Measurements from ENCODE around the gene PDHX.

Gene PDHX

DNA sequence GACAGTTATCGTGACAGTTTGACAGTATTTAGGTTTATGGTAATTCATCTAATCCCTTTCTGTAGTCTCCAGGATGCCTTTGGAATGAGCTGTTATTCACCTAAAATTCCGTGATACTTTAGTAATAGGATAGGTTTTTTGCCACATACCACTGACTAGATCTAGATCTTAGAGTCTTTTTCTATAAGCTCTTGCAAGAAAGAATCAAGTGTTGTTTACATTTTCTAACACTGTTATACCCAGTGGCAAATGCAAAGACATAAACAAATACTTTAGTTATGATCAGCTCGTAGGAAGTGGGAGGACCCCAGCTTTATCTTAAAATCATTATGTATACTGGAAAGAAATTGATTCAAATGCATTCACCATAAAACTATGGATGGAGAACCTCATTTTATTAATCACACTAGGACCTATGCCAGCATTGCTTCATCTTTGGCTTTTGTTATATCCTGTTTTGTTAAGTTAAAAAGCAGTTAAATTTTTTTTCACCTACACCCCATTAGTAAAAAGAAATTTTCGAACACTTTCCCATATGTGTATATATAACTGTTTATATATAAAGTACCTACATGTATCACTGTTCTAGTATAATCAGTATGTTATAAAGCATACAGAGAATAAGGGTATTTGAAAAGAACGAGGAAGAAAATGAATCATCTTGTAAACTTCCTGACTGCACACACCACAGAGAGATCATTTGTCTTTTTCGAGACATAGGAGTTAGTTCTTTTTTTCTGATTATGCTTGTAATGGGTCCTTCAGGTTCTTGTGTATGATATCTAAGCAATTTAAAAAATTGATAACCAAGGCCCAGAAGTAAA, 60.9 kb downstream of the PDHX start:
- DNase-seq (ENCODE audit: low spot score) (no peak), ATAC-seq (ENCODE audit: low read depth) (peak; percentile 91)
- Histone ChIP-seq H3K4me3 (ENCODE audit: severe bottlenecking) (no peak overlapping the region), H3K9me3 (ENCODE audit: severe bottlenecking) (no peaks in the 10 kb centered on the region), H3K27ac (ENCODE audit: poor library complexity, severe bottlenecking) (peak overlapping the region; percentile 99), H3K36me3 (ENCODE audit: low read depth) (peaks cover 39% of the 10 kb centered on the region), H3K4me1 (ENCODE audit: insufficient read depth, poor library complexity, severe bottlenecking) (peaks cover 48% of the 10 kb centered on the region), H3K27me3 (ENCODE audit: insufficient read depth, poor library complexity, severe bottlenecking) (no peaks in the 10 kb centered on the region)
- TF ChIP-seq, protein P1, sequence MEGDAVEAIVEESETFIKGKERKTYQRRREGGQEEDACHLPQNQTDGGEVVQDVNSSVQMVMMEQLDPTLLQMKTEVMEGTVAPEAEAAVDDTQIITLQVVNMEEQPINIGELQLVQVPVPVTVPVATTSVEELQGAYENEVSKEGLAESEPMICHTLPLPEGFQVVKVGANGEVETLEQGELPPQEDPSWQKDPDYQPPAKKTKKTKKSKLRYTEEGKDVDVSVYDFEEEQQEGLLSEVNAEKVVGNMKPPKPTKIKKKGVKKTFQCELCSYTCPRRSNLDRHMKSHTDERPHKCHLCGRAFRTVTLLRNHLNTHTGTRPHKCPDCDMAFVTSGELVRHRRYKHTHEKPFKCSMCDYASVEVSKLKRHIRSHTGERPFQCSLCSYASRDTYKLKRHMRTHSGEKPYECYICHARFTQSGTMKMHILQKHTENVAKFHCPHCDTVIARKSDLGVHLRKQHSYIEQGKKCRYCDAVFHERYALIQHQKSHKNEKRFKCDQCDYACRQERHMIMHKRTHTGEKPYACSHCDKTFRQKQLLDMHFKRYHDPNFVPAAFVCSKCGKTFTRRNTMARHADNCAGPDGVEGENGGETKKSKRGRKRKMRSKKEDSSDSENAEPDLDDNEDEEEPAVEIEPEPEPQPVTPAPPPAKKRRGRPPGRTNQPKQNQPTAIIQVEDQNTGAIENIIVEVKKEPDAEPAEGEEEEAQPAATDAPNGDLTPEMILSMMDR (IDR thresholded peaks at IDR 0.05; ENCODE audit: poor library complexity, severe bottlenecking) = no peak

DNA sequence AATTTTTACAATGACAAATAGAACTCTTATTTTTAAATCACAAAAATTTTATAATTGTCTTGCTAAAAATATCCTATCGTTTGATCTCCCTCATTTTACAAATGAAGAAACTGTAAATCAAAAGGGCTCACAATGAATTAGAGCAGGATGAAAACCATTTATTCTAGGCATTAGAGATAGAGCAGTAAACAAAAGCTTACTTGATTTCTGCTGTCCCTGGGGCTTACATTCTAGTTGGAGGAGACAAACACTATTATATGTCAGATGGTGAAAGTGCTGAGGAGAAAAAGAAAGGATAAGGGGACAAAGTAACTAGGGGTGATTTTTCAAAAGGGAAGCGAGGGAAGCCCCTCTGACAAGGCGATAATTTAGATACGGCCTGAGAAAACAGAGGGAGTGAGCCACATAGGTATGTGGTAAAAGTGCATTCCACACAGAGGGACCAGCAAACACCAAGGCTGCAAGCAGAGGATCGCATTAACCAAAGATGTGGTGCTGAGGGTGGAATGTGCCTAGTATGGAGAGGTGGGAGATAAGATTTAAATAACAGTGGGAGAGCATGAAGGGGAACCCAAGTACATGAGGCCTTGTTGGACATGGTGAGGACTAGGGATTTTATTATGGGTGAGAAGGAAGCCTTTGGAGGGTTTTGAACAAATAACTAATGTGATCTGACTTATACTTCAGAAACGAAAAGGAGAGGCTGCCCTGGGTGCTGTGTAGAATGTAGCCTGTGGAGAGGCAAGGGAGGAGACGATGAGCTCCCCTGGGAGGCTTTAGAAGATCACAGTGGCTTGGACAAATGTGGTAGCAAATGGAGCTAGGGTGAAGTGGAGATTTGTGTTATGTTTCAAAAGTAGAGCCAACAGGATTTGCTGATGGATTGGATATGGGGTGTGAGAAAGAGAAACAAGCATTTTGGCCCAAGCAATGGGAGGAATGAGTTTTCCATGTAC, 62.1 kb downstream of the PDHX start:
- peaks cover 48% of the 10 kb centered on the region for H3K4me1 ChIP-seq (ENCODE audit: insufficient read depth, poor library complexity, severe bottlenecking)
- no peaks in the 10 kb centered on the region for H3K9me3 ChIP-seq (ENCODE audit: severe bottlenecking)
- ATAC-seq (ENCODE audit: low read depth) (no peak), DNase-seq (ENCODE audit: low spot score) (no peak)
- TF ChIP-seq, protein P1 (IDR thresholded peaks at IDR 0.05; ENCODE audit: poor library complexity, severe bottlenecking) = no peak
- H3K27ac ChIP-seq (ENCODE audit: poor library complexity, severe bottlenecking) = peak overlapping the region; percentile 99
- H3K27me3 ChIP-seq (ENCODE audit: insufficient read depth, poor library complexity, severe bottlenecking) = no peaks in the 10 kb centered on the region
- peaks cover 30% of the 10 kb centered on the region for H3K36me3 ChIP-seq (ENCODE audit: low read depth)
- H3K4me3 ChIP-seq (ENCODE audit: severe bottlenecking) = no peak overlapping the region

DNA sequence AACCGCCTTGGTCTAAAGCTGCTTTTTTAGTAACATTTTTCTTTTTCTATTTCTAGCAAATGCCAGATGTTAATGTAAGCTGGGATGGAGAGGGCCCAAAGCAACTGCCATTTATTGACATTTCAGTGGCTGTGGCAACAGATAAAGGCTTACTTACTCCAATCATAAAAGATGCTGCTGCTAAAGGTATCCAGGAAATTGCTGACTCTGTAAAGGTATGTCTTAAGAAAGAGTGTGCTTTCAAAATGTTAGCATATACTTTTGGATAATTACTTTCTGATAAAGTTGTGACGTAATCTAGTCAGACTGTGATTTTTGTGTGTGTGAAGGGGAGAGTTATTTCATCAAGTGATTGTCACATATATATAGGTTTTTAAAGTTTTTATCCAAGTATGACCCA, 68.1 kb downstream of the PDHX start:
- no peak for ATAC-seq (ENCODE audit: low read depth)
- Histone ChIP-seq H3K4me3 (ENCODE audit: severe bottlenecking) (no peak overlapping the region), H3K27me3 (ENCODE audit: insufficient read depth, poor library complexity, severe bottlenecking) (no peaks in the 10 kb centered on the region), H3K36me3 (ENCODE audit: low read depth) (peaks cover 47% of the 10 kb centered on the region), H3K27ac (ENCODE audit: poor library complexity, severe bottlenecking) (no peak overlapping the region), H3K9me3 (ENCODE audit: severe bottlenecking) (no peaks in the 10 kb centered on the region), H3K4me1 (ENCODE audit: insufficient read depth, poor library complexity, severe bottlenecking) (peaks cover 2% of the 10 kb centered on the region)
- DNase-seq (ENCODE audit: low spot score) = no peak
- TF ChIP-seq, protein P1 (IDR thresholded peaks at IDR 0.05; ENCODE audit: poor library complexity, severe bottlenecking) = no peak

DNA sequence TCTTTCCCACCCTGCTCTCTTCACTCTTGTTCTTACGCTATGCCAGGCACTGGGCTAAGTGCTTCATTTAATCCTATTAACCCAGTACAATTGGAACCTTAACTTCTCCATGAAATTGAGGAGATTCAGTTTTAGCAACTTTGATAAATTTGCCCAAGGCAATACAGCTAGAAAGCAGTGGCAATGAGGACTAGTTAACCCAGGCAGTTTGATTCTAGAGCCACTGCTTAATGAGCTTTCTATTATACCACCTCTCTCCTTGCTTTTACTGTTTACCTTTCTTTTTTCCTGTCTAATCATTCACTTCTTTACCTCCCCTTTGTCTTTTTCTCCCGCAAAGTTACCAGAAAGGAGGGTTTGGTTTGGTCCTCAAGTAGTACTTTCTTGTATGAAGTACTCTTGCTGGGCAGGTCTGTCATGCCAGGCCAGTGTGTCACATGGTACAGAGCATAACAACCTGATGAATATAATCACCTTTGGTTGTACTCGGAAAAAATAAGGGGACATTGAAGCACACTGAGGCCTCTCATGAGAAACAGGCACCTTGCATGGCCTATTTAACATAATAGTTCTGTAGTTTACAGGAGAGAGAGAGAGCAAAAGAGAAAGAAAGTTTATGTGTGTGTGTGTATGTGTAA, 70.6 kb downstream of the PDHX start:
- H3K27me3 ChIP-seq (ENCODE audit: insufficient read depth, poor library complexity, severe bottlenecking) = no peaks in the 10 kb centered on the region
- DNase-seq (ENCODE audit: low spot score) (no peak), ATAC-seq (ENCODE audit: low read depth) (no peak)
- TF ChIP-seq, protein P1 (IDR thresholded peaks at IDR 0.05; ENCODE audit: poor library complexity, severe bottlenecking) = no peak
- peaks cover 40% of the 10 kb centered on the region for H3K36me3 ChIP-seq (ENCODE audit: low read depth)
- H3K27ac ChIP-seq (ENCODE audit: poor library complexity, severe bottlenecking) = no peak overlapping the region
- H3K4me1 ChIP-seq (ENCODE audit: insufficient read depth, poor library complexity, severe bottlenecking) = no peaks in the 10 kb centered on the region
- H3K9me3 ChIP-seq (ENCODE audit: severe bottlenecking) = no peaks in the 10 kb centered on the region
- H3K4me3 ChIP-seq (ENCODE audit: severe bottlenecking) = no peak overlapping the region

All from RWPE2 (cell line).